K562 (cell line): ENCODE measurements around the gene SERPINH1. TPM values are rescaled to one million over a fixed set of nuclear protein-coding genes. Genes with fewer than 3 reads are reported as not detected.

Experiments
- GMEB1 ChIP-seq: fragments of 250-450 bp; sonication (Bioruptor Pico); IDR thresholded peaks from 2 replicates; pipeline ENCODE4 v1.4.0; 2020; ENCODE audit warnings: mild to moderate bottlenecking
- HES1 ChIP-seq: fragments of 450-650 bp; IDR thresholded peaks from 2 replicates; pipeline ENCODE4 v1.6.1; 2016; ENCODE audit warnings: low read depth, mild to moderate bottlenecking, moderate library complexity
- SNAPC5 ChIP-seq: fragments of 250-450 bp; sonication (Bioruptor Pico); IDR thresholded peaks from 2 replicates; pipeline ENCODE4 v1.8.0; 2021; ENCODE audit warnings: moderate library complexity, mild to moderate bottlenecking, inconsistent platforms
- STAG1 ChIP-seq: sonication (generic); formaldehyde crosslinking; IDR thresholded peaks from 2 replicates; pipeline ENCODE4 v1.5.0; 2020; ENCODE audit warnings: missing genetic modification reagents, borderline replicate concordance
- TCFL5 ChIP-seq: fragments of 250-450 bp; sonication (Bioruptor Pico); conservative IDR thresholded peaks from 2 replicates; pipeline ENCODE4 v1.6.1; 2021; ENCODE audit warnings: mild to moderate bottlenecking, moderate library complexity, matching md5 sums
- TRIM25 ChIP-seq: fragments of 450-650 bp; IDR thresholded peaks from 2 replicates; pipeline ENCODE4 v1.7.0; 2016; ENCODE audit warnings: borderline replicate concordance
- UBTF ChIP-seq, 2 experiments: IDR thresholded peaks; 2 replicates each; pipeline ENCODE4 v1.6.1; 2012; ENCODE audit warnings: improper control_type of control experiment in 2 of 2, low read depth in 2 of 2, low read length in 2 of 2, borderline replicate concordance in 1 of 2
- ZNF143 ChIP-seq: sonication (generic); formaldehyde crosslinking; IDR thresholded peaks from 2 replicates; pipeline ENCODE4 v1.9.0; 2022; ENCODE audit warnings: mild to moderate bottlenecking, missing genetic modification reagents
- ZNF589 ChIP-seq: fragments of 200-800 bp; sonication (Bioruptor generic); IDR thresholded peaks from 2 replicates; pipeline ENCODE4 v1.6.1; 2016; ENCODE audit warnings: low read depth, missing genetic modification characterization, missing compliant biosample characterization
- polyA plus RNA-seq, 8 experiments: library from polyadenylated mRNA; depleted of rRNA in 4 of 8; stranded (reverse) in 5 of 8; unstranded in 3 of 8; fragments of >200 nt; fragmentation: Nextera tagmentation in 2 of 8; fragmentation: Illumina TruSeq in 1 of 8; extraction: Ambion mirVana in 2 of 8; extraction: Trizol in 1 of 8; gene quantifications; 2 replicates each; pipeline versions ENCODE4 v1.2.1 to v1.2.3, GENCODE V29; 2011 to 2014; ENCODE audit warnings: inconsistent platforms in 1 of 8, missing spikeins in 1 of 8
- total RNA-seq, 7 experiments: library from RNA; depleted of rRNA in 6 of 7; stranded (reverse); fragments of >200 nt in 6 of 7; fragmentation: Illumina TruSeq in 2 of 7; extraction: Trizol in 2 of 7; gene quantifications; 2 replicates each; pipeline versions ENCODE4 v1.2.1 to v1.2.3, GENCODE V29; 2011 to 2021; ENCODE audit warnings: low replicate concordance in 1 of 7
- TF ChIP-seq, protein P1 (sequence below): fragments of 250-450 bp; sonication (Bioruptor Pico); IDR thresholded peaks from 2 replicates; pipeline ENCODE4 v1.5.0; 2021; ENCODE audit warnings: mild to moderate bottlenecking, moderate library complexity
- TF ChIP-seq, protein P2 (sequence below): fragments of 250-450 bp; sonication (Bioruptor Pico); IDR thresholded peaks from 2 replicates; pipeline ENCODE4 v1.5.0; 2021
- TF ChIP-seq, protein P3 (sequence below): IDR thresholded peaks from 2 replicates; pipeline ENCODE4 v1.6.1; 2014; ENCODE audit warnings: antibody characterized with exemption

The SERPINH1 gene
- total and polyA plus RNA-seq, 9 of the 15 experiments (the other 6 are each of a cell fraction or from before 2014, with no cell fraction given), result 2.8 to 106 (median 67.9) TPM

DNA sequence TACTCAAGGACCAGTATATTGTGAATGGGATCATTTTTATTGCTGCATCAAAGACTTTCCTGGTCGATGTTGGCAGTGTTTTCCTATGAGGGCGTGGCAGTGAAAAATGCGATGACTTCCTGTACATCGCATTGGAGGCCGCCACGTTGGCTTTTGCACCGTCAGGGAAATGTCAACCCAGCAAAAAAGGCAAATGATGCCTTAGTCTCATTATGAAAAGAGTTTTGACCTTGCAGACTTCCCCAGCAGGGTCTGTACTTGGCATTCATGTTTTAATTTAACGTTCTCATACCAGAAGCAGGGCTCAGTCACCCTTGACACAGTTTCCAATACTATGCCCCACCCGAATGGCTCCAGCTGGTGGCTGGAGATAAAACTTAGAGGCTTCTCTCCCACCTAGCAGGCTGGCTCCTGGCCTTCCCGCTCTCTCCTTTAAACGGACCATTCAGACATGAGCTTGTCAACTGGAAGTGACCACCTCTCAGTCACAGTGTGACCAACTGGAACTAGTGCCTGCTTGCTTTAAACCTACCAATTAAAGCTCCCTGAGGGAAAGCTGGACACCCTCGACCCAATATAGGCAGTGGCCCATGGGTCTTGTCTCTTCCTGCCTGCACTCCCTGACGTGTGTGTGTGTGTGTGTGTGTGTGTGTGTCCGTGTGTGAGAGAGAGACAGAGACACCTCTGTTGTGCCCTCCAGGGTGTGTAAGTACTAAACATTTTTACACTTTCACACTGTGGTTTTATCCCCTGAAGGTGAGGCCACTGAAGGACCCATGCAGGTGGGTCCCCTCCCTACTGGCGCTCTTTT is 27.6 kb upstream of the SERPINH1 start (continued):
- TF ChIP-seq, protein P1, sequence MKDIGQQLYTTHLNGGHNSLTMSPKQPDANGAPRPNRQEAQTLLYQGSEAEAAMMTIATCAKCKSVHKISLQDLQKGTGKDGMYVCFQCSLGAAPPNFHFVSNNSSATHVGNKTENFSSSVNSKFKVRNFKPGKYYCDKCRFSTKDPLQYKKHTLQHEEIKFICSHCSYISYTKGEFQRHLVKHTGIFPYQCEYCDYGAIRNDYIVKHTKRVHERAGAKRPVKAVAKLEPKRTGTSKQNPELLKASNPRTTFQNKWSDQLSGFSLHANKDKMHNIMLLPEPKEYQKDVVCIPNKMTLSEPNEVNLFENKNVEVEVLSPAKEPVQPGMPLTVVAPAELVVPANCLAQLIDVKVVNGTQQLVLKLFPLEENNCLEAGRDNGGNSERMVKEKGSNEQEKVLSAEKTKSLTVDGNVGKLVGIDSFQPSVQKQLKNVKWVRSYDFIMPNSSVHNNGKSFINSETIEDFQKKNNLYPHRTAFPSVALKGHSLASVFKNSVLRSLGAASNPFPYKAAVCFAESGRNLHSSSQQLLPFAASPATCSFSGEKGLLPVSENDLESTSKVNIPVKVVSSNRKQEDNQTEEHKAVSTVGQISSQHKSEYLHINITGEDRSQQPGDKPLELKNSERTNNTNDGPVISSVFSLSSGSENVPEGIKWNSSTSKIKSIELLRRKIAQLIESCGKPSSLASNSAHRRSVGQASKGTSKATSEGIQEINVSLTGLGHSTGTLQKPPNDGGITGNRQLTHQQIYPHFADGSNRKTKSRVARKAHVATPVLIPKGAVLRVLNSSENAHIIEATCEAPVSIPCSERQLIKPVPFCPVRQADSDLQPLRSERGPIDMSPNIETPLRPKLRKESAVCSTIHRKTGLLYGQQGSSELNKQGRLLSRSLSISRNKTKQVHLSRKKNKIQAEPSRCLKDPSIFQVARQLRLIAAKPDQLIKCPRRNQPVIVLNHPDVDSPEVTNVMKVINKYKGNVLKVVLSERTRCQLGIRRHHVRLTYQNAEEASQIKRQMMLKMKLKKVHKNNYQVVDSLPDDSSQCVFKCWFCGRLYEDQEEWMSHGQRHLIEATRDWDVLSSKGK, result no peak
- no peak for TF ChIP-seq TRIM25
- TF ChIP-seq HES1, result peak; percentile 48; the same call in 1 of the 2 replicates
- TF ChIP-seq STAG1 (CRISPR knock-in tag), result no peak
- TF ChIP-seq, protein P2, sequence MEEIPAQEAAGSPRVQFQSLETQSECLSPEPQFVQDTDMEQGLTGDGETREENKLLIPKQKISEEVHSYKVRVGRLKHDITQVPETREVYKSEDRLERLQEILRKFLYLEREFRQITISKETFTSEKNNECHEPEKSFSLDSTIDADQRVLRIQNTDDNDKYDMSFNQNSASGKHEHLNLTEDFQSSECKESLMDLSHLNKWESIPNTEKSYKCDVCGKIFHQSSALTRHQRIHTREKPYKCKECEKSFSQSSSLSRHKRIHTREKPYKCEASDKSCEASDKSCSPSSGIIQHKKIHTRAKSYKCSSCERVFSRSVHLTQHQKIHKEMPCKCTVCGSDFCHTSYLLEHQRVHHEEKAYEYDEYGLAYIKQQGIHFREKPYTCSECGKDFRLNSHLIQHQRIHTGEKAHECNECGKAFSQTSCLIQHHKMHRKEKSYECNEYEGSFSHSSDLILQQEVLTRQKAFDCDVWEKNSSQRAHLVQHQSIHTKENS, result no peak
- peak in 1 of 2 experiments; percentile 72; a peak in 1 of 4 replicates for TF ChIP-seq UBTF (IDR thresholded peaks at IDR 0.05; ENCODE audit: borderline replicate concordance in 1 of 2, low read depth in 2 of 2, low read length in 2 of 2)
- peak; percentile 87 for TF ChIP-seq ZNF589 (CRISPR knock-in tag)
- no peak for TF ChIP-seq SNAPC5 (CRISPR knock-in tag)
- TF ChIP-seq ZNF143 (CRISPR knock-in tag), result no peak
- no peak for TF ChIP-seq TCFL5 (CRISPR knock-in tag)
- no peak for TF ChIP-seq GMEB1 (CRISPR knock-in tag)
- TF ChIP-seq, protein P3, sequence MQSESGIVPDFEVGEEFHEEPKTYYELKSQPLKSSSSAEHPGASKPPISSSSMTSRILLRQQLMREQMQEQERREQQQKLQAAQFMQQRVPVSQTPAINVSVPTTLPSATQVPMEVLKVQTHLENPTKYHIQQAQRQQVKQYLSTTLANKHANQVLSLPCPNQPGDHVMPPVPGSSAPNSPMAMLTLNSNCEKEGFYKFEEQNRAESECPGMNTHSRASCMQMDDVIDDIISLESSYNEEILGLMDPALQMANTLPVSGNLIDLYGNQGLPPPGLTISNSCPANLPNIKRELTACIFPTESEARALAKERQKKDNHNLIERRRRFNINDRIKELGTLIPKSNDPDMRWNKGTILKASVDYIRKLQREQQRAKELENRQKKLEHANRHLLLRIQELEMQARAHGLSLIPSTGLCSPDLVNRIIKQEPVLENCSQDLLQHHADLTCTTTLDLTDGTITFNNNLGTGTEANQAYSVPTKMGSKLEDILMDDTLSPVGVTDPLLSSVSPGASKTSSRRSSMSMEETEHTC, result no peak
